ENCODE results near the gene PIM3. TPM values are rescaled to one million over a fixed set of nuclear protein-coding genes. Genes with fewer than 3 reads are reported as not detected.
"Not testable (repeated sequence)": the region's sequence is repeated elsewhere in the genome, so short reads cannot be mapped to it uniquely, and the experiment has no call there.

Gene PIM3
- total RNA-seq, 1 donor from 2014 or later = 215 TPM

GRCh38 chr22:49938565-49939136 is 21.9 kb upstream of the PIM3 start:
- intact Hi-C loops (cut with micrococcal nuclease) = no loop called here
- H3K4me3 Mint-ChIP-seq (ENCODE audit: low read depth) = no peak overlapping the region
- H3K9me3 Mint-ChIP-seq = no peaks in the 10 kb centered on the region
- no peak for DNase-seq (ENCODE audit: low spot score)
- no peaks in the 10 kb centered on the region for H3K27me3 Mint-ChIP-seq (ENCODE audit: low read depth)
- no peak overlapping the region for H3K27ac Mint-ChIP-seq
- peaks cover 11% of the 10 kb centered on the region for H3K4me1 Mint-ChIP-seq (ENCODE audit: low read depth)
- H3K36me3 Mint-ChIP-seq (ENCODE audit: low read depth) = no peaks in the 10 kb centered on the region

- H3K27ac Mint-ChIP-seq = no peak overlapping the region
- no peak overlapping the region for H3K4me3 Mint-ChIP-seq (ENCODE audit: low read depth)
- DNase-seq (ENCODE audit: low spot score) = no peak
- H3K4me1 Mint-ChIP-seq (ENCODE audit: low read depth) = peaks cover 13% of the 10 kb centered on the region
- intact Hi-C loops (cut with micrococcal nuclease) = no loop called here
- H3K36me3 Mint-ChIP-seq (ENCODE audit: low read depth) = no peaks in the 10 kb centered on the region
- H3K27me3 Mint-ChIP-seq (ENCODE audit: low read depth) = no peaks in the 10 kb centered on the region
- no peaks in the 10 kb centered on the region for H3K9me3 Mint-ChIP-seq
Observed at GRCh38 chr22:49941507-49942316, 18.9 kb upstream of the PIM3 start.

- Mint-ChIP-seq H3K36me3 (ENCODE audit: low read depth) (no peaks in the 10 kb centered on the region), H3K9me3 (no peaks in the 10 kb centered on the region), H3K27me3 (ENCODE audit: low read depth) (no peaks in the 10 kb centered on the region), H3K27ac (no peak overlapping the region), H3K4me1 (ENCODE audit: low read depth) (peaks cover 10% of the 10 kb centered on the region), H3K4me3 (ENCODE audit: low read depth) (no peak overlapping the region)
- intact Hi-C loops (cut with micrococcal nuclease) = no loop called here
- DNase-seq (ENCODE audit: low spot score) = no peak
Observed at GRCh38 chr22:49942565-49943404, 17.8 kb upstream of the PIM3 start.

- H3K27ac Mint-ChIP-seq = no peak overlapping the region
- intact Hi-C loops (cut with micrococcal nuclease) = no loop called here
- H3K4me1 Mint-ChIP-seq (ENCODE audit: low read depth) = peaks cover 10% of the 10 kb centered on the region
- H3K36me3 Mint-ChIP-seq (ENCODE audit: low read depth) = no peaks in the 10 kb centered on the region
- no peak for DNase-seq (ENCODE audit: low spot score)
- H3K9me3 Mint-ChIP-seq = no peaks in the 10 kb centered on the region
- no peak overlapping the region for H3K4me3 Mint-ChIP-seq (ENCODE audit: low read depth)
- no peaks in the 10 kb centered on the region for H3K27me3 Mint-ChIP-seq (ENCODE audit: low read depth)
Observed at GRCh38 chr22:49943405-49943765, 17.2 kb upstream of the PIM3 start.

- H3K9me3 Mint-ChIP-seq = no peaks in the 10 kb centered on the region
- intact Hi-C loops (cut with micrococcal nuclease) = no loop called here
- no peak overlapping the region for H3K4me3 Mint-ChIP-seq (ENCODE audit: low read depth)
- no peak for DNase-seq (ENCODE audit: low spot score)
- no peaks in the 10 kb centered on the region for H3K27me3 Mint-ChIP-seq (ENCODE audit: low read depth)
- no peak overlapping the region for H3K27ac Mint-ChIP-seq
- peaks cover 10% of the 10 kb centered on the region for H3K4me1 Mint-ChIP-seq (ENCODE audit: low read depth)
- H3K36me3 Mint-ChIP-seq (ENCODE audit: low read depth) = no peaks in the 10 kb centered on the region
Observed at GRCh38 chr22:49943771-49944398, 16.7 kb upstream of the PIM3 start.

GRCh38 chr22:49944399-49944891 is 16.1 kb upstream of the PIM3 start:
- no peaks in the 10 kb centered on the region for H3K36me3 Mint-ChIP-seq (ENCODE audit: low read depth)
- no peak for DNase-seq (ENCODE audit: low spot score)
- intact Hi-C loops (cut with micrococcal nuclease) = no loop called here

GRCh38 chr22:49945042-49945794 is 15.4 kb upstream of the PIM3 start:
- H3K4me3 Mint-ChIP-seq (ENCODE audit: low read depth); H3K4me1 Mint-ChIP-seq (ENCODE audit: low read depth); H3K27me3 Mint-ChIP-seq (ENCODE audit: low read depth); H3K9me3 Mint-ChIP-seq; intact Hi-C loops (cut with micrococcal nuclease); H3K36me3 Mint-ChIP-seq (ENCODE audit: low read depth): not testable (repeated sequence)
- peak; percentile 50 for DNase-seq (ENCODE audit: low spot score)
- H3K27ac Mint-ChIP-seq = peak overlapping the region; percentile 71

More at GRCh38 chr22:49944399-49944891, 16.1 kb upstream of the PIM3 start:
- Mint-ChIP-seq H3K9me3 (no peaks in the 10 kb centered on the region), H3K27me3 (ENCODE audit: low read depth) (no peaks in the 10 kb centered on the region), H3K4me3 (ENCODE audit: low read depth) (no peak overlapping the region), H3K4me1 (ENCODE audit: low read depth) (peaks cover 8% of the 10 kb centered on the region), H3K27ac (no peak overlapping the region)

GRCh38 chr22:49946612-49947295 is 13.8 kb upstream of the PIM3 start:
- H3K27ac Mint-ChIP-seq = no peak overlapping the region

GRCh38 chr22:49947296-49947622 is 13.3 kb upstream of the PIM3 start:
- Mint-ChIP-seq H3K36me3 (ENCODE audit: low read depth) (no peaks in the 10 kb centered on the region), H3K27ac (no peak overlapping the region), H3K4me3 (ENCODE audit: low read depth) (no peak overlapping the region), H3K27me3 (ENCODE audit: low read depth) (no peaks in the 10 kb centered on the region), H3K9me3 (no peaks in the 10 kb centered on the region), H3K4me1 (ENCODE audit: low read depth) (peaks cover 5% of the 10 kb centered on the region)
- intact Hi-C loops (cut with micrococcal nuclease) = no loop called here
- no peak for DNase-seq (ENCODE audit: low spot score)

More at GRCh38 chr22:49946612-49947295, 13.8 kb upstream of the PIM3 start:
- peaks cover 5% of the 10 kb centered on the region for H3K4me1 Mint-ChIP-seq (ENCODE audit: low read depth)
- DNase-seq (ENCODE audit: low spot score) = no peak
- no peak overlapping the region for H3K4me3 Mint-ChIP-seq (ENCODE audit: low read depth)
- no peaks in the 10 kb centered on the region for H3K9me3 Mint-ChIP-seq
- no peaks in the 10 kb centered on the region for H3K27me3 Mint-ChIP-seq (ENCODE audit: low read depth)
- no peaks in the 10 kb centered on the region for H3K36me3 Mint-ChIP-seq (ENCODE audit: low read depth)
- intact Hi-C loops (cut with micrococcal nuclease) = no loop called here

GRCh38 chr22:49948116-49948957 is 12.2 kb upstream of the PIM3 start:
- H3K9me3 Mint-ChIP-seq = no peaks in the 10 kb centered on the region
- no peaks in the 10 kb centered on the region for H3K36me3 Mint-ChIP-seq (ENCODE audit: low read depth)
- H3K27me3 Mint-ChIP-seq (ENCODE audit: low read depth) = no peaks in the 10 kb centered on the region
- H3K27ac Mint-ChIP-seq = no peak overlapping the region
- peaks cover 5% of the 10 kb centered on the region for H3K4me1 Mint-ChIP-seq (ENCODE audit: low read depth)
- DNase-seq (ENCODE audit: low spot score) = no peak
- H3K4me3 Mint-ChIP-seq (ENCODE audit: low read depth) = no peak overlapping the region
- intact Hi-C loops (cut with micrococcal nuclease) = no loop called here
